H4 (cell line): Measurements from ENCODE around the gene CLDN25. TPM values are rescaled to one million over a fixed set of nuclear protein-coding genes. Genes with fewer than 3 reads are reported as not detected.

Source experiments
- DNase-seq: peaks from one replicate; pipeline ENCODE4 v3.0.0-alpha.2; 2015; ENCODE audit warnings: low spot score
- total RNA-seq: library from RNA; depleted of rRNA; stranded (reverse); fragments of >200 nt; shearing (Covaris generic); gene quantifications from 2 replicates; pipeline ENCODE4 v1.2.3, GENCODE V29; 2014; rRNA removed

CLDN25 gene
- total RNA-seq, 1 experiment from 2014 or later = not detected

GRCh38 chr11:113808931-113809330, 29.3 kb downstream of the CLDN25 start:
- DNase-seq = no peak

- DNase-seq = no peak
Measured at GRCh38 chr11:113814181-113814580, 34.6 kb downstream of the CLDN25 start.

- DNase-seq = no peak
Measured at GRCh38 chr11:113817162-113817561, 37.6 kb downstream of the CLDN25 start.

GRCh38 chr11:113817626-113818025, 38.0 kb downstream of the CLDN25 start:
- DNase-seq = no peak

DNA sequence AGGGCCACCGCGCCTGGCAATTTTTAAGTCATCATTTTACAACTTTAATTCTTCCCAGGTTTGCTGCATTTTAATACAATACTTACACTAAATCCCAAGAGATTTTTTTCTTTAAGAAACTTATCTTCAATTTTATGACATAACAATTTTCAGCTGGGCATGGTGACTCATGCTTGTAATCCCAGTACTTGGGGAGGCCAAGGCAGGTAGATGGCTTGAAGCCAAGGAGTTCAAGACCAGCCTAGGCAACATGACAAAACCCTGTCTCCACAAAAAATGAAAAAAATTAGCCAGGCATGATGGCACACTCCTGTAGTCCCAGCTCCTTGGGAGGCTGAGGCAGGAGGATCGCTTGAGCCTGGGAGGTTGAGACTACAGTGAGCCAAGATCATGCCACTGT, 38.8 kb downstream of the CLDN25 start:
- no peak for DNase-seq

DNA sequence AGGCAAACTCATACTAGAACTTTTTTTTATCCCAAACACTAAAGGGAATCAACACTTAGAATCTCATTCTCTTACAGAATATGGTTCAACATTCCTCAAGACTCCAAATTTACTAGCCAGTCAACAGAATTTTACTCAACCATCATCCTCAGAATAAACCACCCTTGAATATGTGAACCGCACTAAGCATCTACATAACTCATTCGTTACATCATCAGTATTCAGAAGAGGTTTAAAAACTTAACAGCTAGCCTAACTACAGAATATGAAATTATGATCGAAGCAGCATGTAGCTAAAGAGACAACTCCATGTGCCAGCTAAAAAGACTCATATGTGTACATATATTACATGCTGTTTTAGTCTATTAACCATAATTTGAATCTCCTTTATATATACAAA, 47.9 kb downstream of the CLDN25 start:
- DNase-seq = no peak

GRCh38 chr11:113828191-113828590, 48.6 kb downstream of the CLDN25 start:
- no peak for DNase-seq

DNA sequence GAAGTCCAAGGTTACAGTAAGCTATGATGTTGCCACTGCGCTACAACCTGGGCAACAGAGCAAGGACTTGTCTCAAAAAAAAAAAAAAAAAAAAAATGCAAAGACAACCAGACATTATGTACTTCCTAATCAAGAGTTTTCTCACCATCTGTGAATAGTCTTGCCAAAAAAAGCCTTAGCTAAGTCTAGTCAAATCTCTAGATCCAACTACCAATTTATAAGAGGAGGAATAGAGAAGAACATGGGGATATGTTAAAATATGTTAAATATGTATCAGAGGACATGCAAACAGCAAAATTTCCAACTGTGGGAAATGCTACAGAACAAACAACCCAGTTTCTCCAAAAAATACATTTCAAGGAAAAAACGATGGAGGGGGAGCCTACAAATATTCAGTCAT, 50.2 kb downstream of the CLDN25 start:
- no peak for DNase-seq

Other genes with a start within 250 kb of the CLDN25 start
- gene TMPRSS5, start 73.5 kb upstream of the CLDN25 start, total RNA-seq = 0.14 TPM in 1 of 2 replicates, not detected in the other
- 31.0 and 35.1 TPM in 2 replicates for gene ZW10, start 6.1 kb upstream of the CLDN25 start, total RNA-seq
- gene USP28, start 95.8 kb downstream of the CLDN25 start, total RNA-seq = 20.5 and 32.0 TPM in 2 replicates
- not detected in 2 replicates for gene HTR3B, start 125.0 kb downstream of the CLDN25 start, total RNA-seq
- not detected in 2 replicates for gene HTR3A, start 195.3 kb downstream of the CLDN25 start, total RNA-seq